K562 (cell line): ENCODE measurements around the gene MCC. TPM values are rescaled to one million over a fixed set of nuclear protein-coding genes. Genes with fewer than 3 reads are reported as not detected.
A peak's percentile ranks its signal among the peaks of the same experiment; 100 is the strongest.

ENCODE experiments used
- ATAC-seq: fragments of 200-7000 bp; cut with Tn5 transposase; 3 replicates; pipeline ENCODE4 v1.9.1; 2020; ENCODE audit warnings: moderate library complexity
- BruUV-seq: library from RNA; stranded (reverse); fragments of 400-500 nt; replicated peaks from 2 replicates; lab custom pipeline; 2021; lab: Mats Ljungman, UMichigan
- CTCF ChIA-PET: fragments of 300-600 bp; formaldehyde crosslinking; extraction: SDS; loops from one replicate; lab custom pipeline; 2021; ENCODE audit warnings: low intra/inter-chr PET ratio; lab: Yijun Ruan, JAX
- POLR2A ChIA-PET: fragments of 300-600, 350-650 bp; sonication (Branson Sonifier 250); formaldehyde crosslinking; extraction: SDS; loops from one replicate; lab custom pipeline; 2021; ENCODE audit warnings: antibody characterized with exemption, inconsistent platforms; lab: Yijun Ruan, JAX
- DNase-seq, 4 experiments: peaks; one replicate each; pipeline versions ENCODE4 v3.0.0 to v3.0.0-alpha.2; 2011 to 2018; ENCODE audit warnings: low spot score in 3 of 4, mixed read lengths in 3 of 4; ENCODE audit errors: extremely low read depth in 1 of 4
- FAIRE-seq: peaks from 2 replicates; lab custom pipeline; 2011; peaks lifted over from hg19 to GRCh38; lab: Jason Lieb, UNC
- H2AFZ ChIP-seq: 2 replicates; pipeline ENCODE4 v1.6.0; 2011; ENCODE audit warnings: low read depth, low read length, control low read depth, inconsistent platforms
- H3K27ac ChIP-seq: fragments of 200-600 bp; 3 replicates; pipeline ENCODE4 v1.8.0; 2011; ENCODE audit warnings: low read depth, mild to moderate bottlenecking, control low read depth, inconsistent platforms, low read length, moderate library complexity, mixed read lengths; ENCODE audit errors: extremely low read depth
- H3K27me3 ChIP-seq, 2 experiments: fragments of 300-600 bp in 1 of 2; 2 replicates in 1 of 2; 3 replicates in 1 of 2; pipeline versions ENCODE4 v1.6.0 to v1.8.0; 2011; ENCODE audit warnings: inconsistent platforms in 2 of 2, low read length in 2 of 2, mild to moderate bottlenecking in 1 of 2, mixed read lengths in 1 of 2, moderate library complexity in 1 of 2; ENCODE audit not compliant: control insufficient read depth in 2 of 2, insufficient read depth in 2 of 2
- H3K36me3 ChIP-seq: fragments of 300-600 bp; 3 replicates; pipeline ENCODE4 v1.8.0; 2011; ENCODE audit warnings: mild to moderate bottlenecking, low read length, inconsistent platforms; ENCODE audit not compliant: control insufficient read depth, insufficient read depth
- H3K4me1 ChIP-seq, 2 experiments: fragments of 200-600 bp in 1 of 2; replicated peaks in 1 of 2; 2 replicates in 1 of 2; 3 replicates in 1 of 2; pipeline versions ENCODE4 v1.5.1 to v1.8.0; 2011; ENCODE audit warnings: inconsistent platforms in 2 of 2, low read length in 2 of 2, mild to moderate bottlenecking in 1 of 2, mixed read lengths in 1 of 2, moderate library complexity in 1 of 2; ENCODE audit not compliant: control insufficient read depth in 2 of 2, insufficient read depth in 2 of 2
- H3K4me2 ChIP-seq: 2 replicates; pipeline ENCODE4 v1.6.1; 2011; ENCODE audit warnings: low read length, control low read depth, inconsistent platforms, mixed read lengths; ENCODE audit not compliant: insufficient read depth
- H3K4me3 ChIP-seq: fragments of 200-600 bp; sonication (generic), shearing (Covaris generic); 2 replicates; pipeline ENCODE4 v1.5.1; 2016; ENCODE audit warnings: control low read depth, inconsistent platforms
- H3K79me2 ChIP-seq: fragments of 200-600 bp; 3 replicates; pipeline ENCODE4 v1.8.0; 2011; ENCODE audit warnings: low read length, inconsistent platforms; ENCODE audit not compliant: control insufficient read depth, insufficient read depth
- H3K9ac ChIP-seq, 2 experiments: 2 replicates each; pipeline versions ENCODE4 v1.6.0 to v1.6.1; 2011; ENCODE audit warnings: low read depth in 2 of 2, low read length in 2 of 2, control low read depth in 1 of 2, inconsistent platforms in 1 of 2, mild to moderate bottlenecking in 1 of 2, mixed read lengths in 1 of 2; ENCODE audit not compliant: insufficient read depth in 1 of 2
- H3K9me1 ChIP-seq: one replicate; pipeline ENCODE4 v1.6.0; 2011; ENCODE audit warnings: inconsistent platforms, mild to moderate bottlenecking, low read length, moderate library complexity; ENCODE audit not compliant: control insufficient read depth, insufficient read depth
- H3K9me3 ChIP-seq: replicated peaks from 2 replicates; pipeline ENCODE4 v1.5.1; 2011; ENCODE audit warnings: low read depth, low read length, inconsistent platforms; ENCODE audit not compliant: control insufficient read depth, insufficient read depth
- H4K20me1 ChIP-seq: replicated peaks from 2 replicates; pipeline ENCODE4 v1.6.1; 2011; ENCODE audit warnings: low read length, inconsistent platforms, mixed read lengths; ENCODE audit not compliant: control insufficient read depth, insufficient read depth
- CTCFL ChIP-seq: IDR thresholded peaks from 2 replicates; pipeline ENCODE4 v1.6.1; 2011; ENCODE audit warnings: borderline replicate concordance, low read depth, mild to moderate bottlenecking, moderate library complexity, low read length; ENCODE audit not compliant: insufficient read depth, poor library complexity, severe bottlenecking
- E2F6 ChIP-seq, 2 experiments: IDR thresholded peaks; 2 replicates each; pipeline ENCODE4 v1.6.1; 2011; ENCODE audit warnings: borderline replicate concordance in 1 of 2, control low read depth in 1 of 2, low read depth in 1 of 2, low read length in 1 of 2, mild to moderate bottlenecking in 1 of 2, mixed read lengths in 1 of 2, moderate library complexity in 1 of 2; ENCODE audit not compliant: insufficient read depth in 1 of 2, insufficient read length in 1 of 2, poor library complexity in 1 of 2, severe bottlenecking in 1 of 2; ENCODE audit errors: extremely low read depth in 1 of 2
- KDM2B ChIP-seq: fragments of 250-450 bp; sonication (Bioruptor Pico); IDR thresholded peaks from 2 replicates; pipeline ENCODE4 v1.8.0; 2021; ENCODE audit warnings: mild to moderate bottlenecking, moderate library complexity
- ZBTB9 ChIP-seq: fragments of 450-650 bp; formaldehyde crosslinking; IDR thresholded peaks from 2 replicates; pipeline ENCODE4 v1.4.0; 2020; ENCODE audit warnings: mild to moderate bottlenecking, moderate library complexity
- ZFP91 ChIP-seq: sonication (generic); formaldehyde crosslinking; IDR thresholded peaks from 2 replicates; pipeline ENCODE4 v1.8.0; 2022; ENCODE audit warnings: mild to moderate bottlenecking, missing genetic modification reagents
- WGBS: fragments of 100-300 bp; shearing (Covaris generic); methylation state at CpG from one replicate; pipeline ENCODE4 v1.1.6; 2016; ENCODE audit warnings: low coverage, mixed read lengths; ENCODE audit not compliant: insufficient coverage; ENCODE audit errors: missing lambda C conversion rate; 5-methylcytosine and 5-hydroxymethylcytosine counted together
- in situ Hi-C: fragments of 300-500 bp; cut with MboI; formaldehyde crosslinking; loops from 4 replicates; pipeline ENCODE4 v1.15.0; 2018; ENCODE audit warnings: inconsistent platforms, mixed read lengths
- intact Hi-C: fragments of 100-400 bp; cut with micrococcal nuclease; formaldehyde crosslinking; loops from 2 replicates; pipeline ENCODE4 v1.14.2; 2022
- polyA plus RNA-seq, 8 experiments: library from polyadenylated mRNA; depleted of rRNA in 4 of 8; stranded (reverse) in 5 of 8; unstranded in 3 of 8; fragments of >200 nt; fragmentation: Nextera tagmentation in 2 of 8; fragmentation: Illumina TruSeq in 1 of 8; extraction: Ambion mirVana in 2 of 8; extraction: Trizol in 1 of 8; gene quantifications; 2 replicates each; pipeline versions ENCODE4 v1.2.1 to v1.2.3, GENCODE V29; 2011 to 2014; ENCODE audit warnings: inconsistent platforms in 1 of 8, missing spikeins in 1 of 8
- total RNA-seq, 7 experiments: library from RNA; depleted of rRNA in 6 of 7; stranded (reverse); fragments of >200 nt in 6 of 7; fragmentation: Illumina TruSeq in 2 of 7; extraction: Trizol in 2 of 7; gene quantifications; 2 replicates each; pipeline versions ENCODE4 v1.2.1 to v1.2.3, GENCODE V29; 2011 to 2021; ENCODE audit warnings: low replicate concordance in 1 of 7

The MCC gene
- total and polyA plus RNA-seq, 9 of the 15 experiments (the other 6 are each of a cell fraction or from before 2014, with no cell fraction given), result 0.04 to 0.24 (median 0.06) TPM; not detected in 1

GRCh38 chr5:113183694-113184093, 304.6 kb downstream of the MCC start (continued):
- TF ChIP-seq CTCFL, result no peak

- H3K4me1 ChIP-seq, result no peaks in the 10 kb centered on the region
- ChIA-PET CTCF (no interaction called here), POLR2A (interaction anchor here (1.1 kb wide), 1 partner anchor 11 kb away, joined by 4 read pairs; no protein-coding TSS in a partner anchor)
- no peaks in the 10 kb centered on the region for H3K36me3 ChIP-seq
- no peaks in the 10 kb centered on the region for H3K9me1 ChIP-seq
- WGBS, result 0% methylated on average over 11 of the region's 11 CpGs
- H3K27me3 ChIP-seq, result peaks cover 2 to 18% of the 10 kb centered on the region in 2 experiments; a peak in 3 of 5 replicates
- intact Hi-C loops (no loop called here), in situ Hi-C loops (no loop called here)
- no TSS peak for BruUV-seq
- FAIRE-seq, result no peak
- H3K79me2 ChIP-seq, result no peaks in the 10 kb centered on the region
- no peak overlapping the region for H3K9ac ChIP-seq
- H3K27ac ChIP-seq, result no peak overlapping the region
- no peak overlapping the region for H3K4me2 ChIP-seq
- no peaks in the 10 kb centered on the region for H3K9me3 ChIP-seq
- no peak overlapping the region for H3K4me3 ChIP-seq
- no peak for ATAC-seq
- no peak overlapping the region for H2AFZ ChIP-seq
- DNase-seq, result no peak
- no peak for TF ChIP-seq KDM2B (CRISPR knock-in tag)
- TF ChIP-seq E2F6 (IDR thresholded peaks at IDR 0.05; ENCODE audit: borderline replicate concordance in 1 of 2, extremely low read depth in 1 of 2, insufficient read depth in 1 of 2, insufficient read length in 1 of 2, low read depth in 1 of 2, low read length in 1 of 2, poor library complexity in 1 of 2, severe bottlenecking in 1 of 2), result peak in 1 of 2 experiments; percentile 41
- TF ChIP-seq ZFP91 (CRISPR knock-in tag), result no peak
- no peak for TF ChIP-seq ZBTB9 (CRISPR knock-in tag)
- no peaks in the 10 kb centered on the region for H4K20me1 ChIP-seq
These were observed 305.5 kb downstream of the MCC start for GRCh38 chr5:113182658-113183344.
